ENCODE measurements around the gene C9.
"Not testable (repeated sequence)": the region's sequence is repeated elsewhere in the genome, so short reads cannot be mapped to it uniquely, and the experiment has no call there.

The C9 gene

DNA sequence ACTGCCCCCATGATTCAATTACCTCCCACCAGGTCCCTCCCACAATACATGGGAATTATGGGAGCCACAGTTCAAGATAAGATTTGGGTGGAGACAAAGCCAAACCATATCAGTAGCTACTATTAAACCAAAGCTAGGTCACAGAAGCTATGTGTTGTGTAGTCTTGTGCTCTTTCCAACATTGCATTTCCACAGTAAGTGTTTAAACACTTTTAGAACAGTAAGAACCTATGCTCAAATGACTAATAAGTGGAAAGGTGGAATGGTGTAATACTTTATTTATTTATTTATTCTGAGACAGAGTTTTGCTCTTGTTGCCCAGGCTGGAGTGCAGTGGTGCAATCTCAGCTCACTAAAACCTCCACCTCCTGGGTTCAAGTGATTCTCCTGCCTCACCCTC is 37.8 kb upstream of the C9 start:
- not testable (repeated sequence) for H2AK5ac ChIP-seq (ENCODE audit: low read length); H3K4me2 ChIP-seq (ENCODE audit: low read length); H4K91ac ChIP-seq (ENCODE audit: low read depth, low read length); H3K4me3 ChIP-seq (ENCODE audit: low read depth, low read length); H2BK5ac ChIP-seq (ENCODE audit: low read depth, low read length, poor library complexity); H4K8ac ChIP-seq (ENCODE audit: low read depth, low read length); H3K27ac ChIP-seq (ENCODE audit: low read depth, low read length); H3K23ac ChIP-seq (ENCODE audit: low read length); H3K9me3 ChIP-seq (ENCODE audit: insufficient read depth, low read depth, low read length); H3K79me2 ChIP-seq (ENCODE audit: control insufficient read depth, insufficient read depth, low read length, poor library complexity); H3K27me3 ChIP-seq (ENCODE audit: insufficient read depth, low read length); H3K9ac ChIP-seq (ENCODE audit: low read length); H3K4me1 ChIP-seq (ENCODE audit: control insufficient read depth in 1 of 2, insufficient read depth in 2 of 2, low read length in 2 of 2); H3K79me1 ChIP-seq (ENCODE audit: low read length); H2BK120ac ChIP-seq (ENCODE audit: insufficient read depth, low read length, poor library complexity); H3K4ac ChIP-seq (ENCODE audit: low read depth, low read length); H4K12ac ChIP-seq (ENCODE audit: low read depth, low read length); DNase-seq; H2AFZ ChIP-seq (ENCODE audit: insufficient read depth, low read length, poor library complexity); H3K36me3 ChIP-seq (ENCODE audit: control insufficient read depth in 1 of 2, insufficient read depth in 2 of 2, low read length in 2 of 2); H3K18ac ChIP-seq (ENCODE audit: low read length); H2BK12ac ChIP-seq (ENCODE audit: low read length); H3K14ac ChIP-seq (ENCODE audit: low read length)

DNA sequence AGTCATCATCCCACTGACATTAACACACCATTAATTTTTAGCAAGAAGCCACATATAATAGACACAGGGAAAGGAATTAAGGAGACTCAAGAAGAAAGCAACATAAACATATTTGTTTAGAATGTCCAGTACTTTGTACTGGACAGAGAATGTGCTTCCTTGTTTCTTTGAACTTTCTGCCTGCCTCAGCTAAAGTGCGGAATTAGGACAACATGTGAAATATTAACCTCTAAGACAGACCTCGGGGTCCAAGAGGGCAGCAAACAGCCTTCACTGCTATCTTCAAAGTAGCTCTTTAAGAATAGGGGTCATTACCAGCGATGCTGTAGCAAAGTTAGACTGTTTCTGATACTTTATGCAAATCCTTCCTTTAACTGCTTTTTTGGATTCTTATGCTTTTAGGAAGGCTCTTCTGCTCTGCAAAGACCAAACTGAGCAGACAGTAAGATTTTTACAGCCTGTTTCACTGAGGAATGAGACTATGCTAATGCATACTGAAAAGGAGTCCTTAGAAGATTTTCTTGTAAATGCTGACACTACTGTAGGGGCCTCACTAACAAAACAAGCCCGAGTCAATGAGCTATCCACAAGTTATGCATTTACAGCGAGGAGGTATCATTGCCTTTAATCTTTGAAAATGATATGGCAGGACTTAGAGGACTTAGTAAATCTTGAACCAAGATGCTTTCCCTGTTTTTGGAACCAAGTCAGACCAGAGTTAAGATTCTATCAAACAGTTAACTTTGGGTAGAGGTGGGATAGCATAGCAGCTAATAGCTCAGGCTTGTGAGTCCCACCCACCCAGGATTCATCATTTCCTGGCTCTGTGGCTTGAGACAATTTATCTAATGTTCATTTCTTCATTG is 36.7 kb upstream of the C9 start:
- peaks cover 6% of the 10 kb centered on the region for H3K79me1 ChIP-seq (ENCODE audit: low read length)
- no peak overlapping the region for H3K4me3 ChIP-seq (ENCODE audit: low read depth, low read length)
- no peak overlapping the region for H3K18ac ChIP-seq (ENCODE audit: low read length)
- no peak overlapping the region for H2BK5ac ChIP-seq (ENCODE audit: low read depth, low read length, poor library complexity)
- no peak overlapping the region for H3K4ac ChIP-seq (ENCODE audit: low read depth, low read length)
- H3K27me3 ChIP-seq (ENCODE audit: insufficient read depth, low read length) = no peaks in the 10 kb centered on the region
- H2BK12ac ChIP-seq (ENCODE audit: low read length) = no peak overlapping the region
- H3K14ac ChIP-seq (ENCODE audit: low read length) = no peak overlapping the region
- H4K12ac ChIP-seq (ENCODE audit: low read depth, low read length) = no peak overlapping the region
- peaks cover 11 to 16% of the 10 kb centered on the region in 2 experiments for H3K4me1 ChIP-seq (ENCODE audit: control insufficient read depth in 1 of 2, insufficient read depth in 2 of 2, low read length in 2 of 2)
- DNase-seq = no peak
- no peaks in the 10 kb centered on the region for H3K36me3 ChIP-seq (ENCODE audit: control insufficient read depth in 1 of 2, insufficient read depth in 2 of 2, low read length in 2 of 2)
- H2AK5ac ChIP-seq (ENCODE audit: low read length) = no peak overlapping the region
- H3K23ac ChIP-seq (ENCODE audit: low read length) = no peak overlapping the region
- H2BK120ac ChIP-seq (ENCODE audit: insufficient read depth, low read length, poor library complexity) = no peak overlapping the region
- no CpG with 5 or more reads among the region's 5 CpGs for WGBS (ENCODE audit: extremely low coverage, insufficient coverage, insufficient read length)
- H4K91ac ChIP-seq (ENCODE audit: low read depth, low read length) = no peak overlapping the region
- H2AFZ ChIP-seq (ENCODE audit: insufficient read depth, low read length, poor library complexity) = no peak overlapping the region
- no peak overlapping the region for H3K9ac ChIP-seq (ENCODE audit: low read length)
- H3K4me2 ChIP-seq (ENCODE audit: low read length) = no peak overlapping the region
- no peaks in the 10 kb centered on the region for H3K79me2 ChIP-seq (ENCODE audit: control insufficient read depth, insufficient read depth, low read length, poor library complexity)
- peak overlapping the region; percentile 8 for H3K27ac ChIP-seq (ENCODE audit: low read depth, low read length)
- H4K8ac ChIP-seq (ENCODE audit: low read depth, low read length) = no peak overlapping the region
- H3K9me3 ChIP-seq (ENCODE audit: insufficient read depth, low read depth, low read length) = no peaks in the 10 kb centered on the region

DNA sequence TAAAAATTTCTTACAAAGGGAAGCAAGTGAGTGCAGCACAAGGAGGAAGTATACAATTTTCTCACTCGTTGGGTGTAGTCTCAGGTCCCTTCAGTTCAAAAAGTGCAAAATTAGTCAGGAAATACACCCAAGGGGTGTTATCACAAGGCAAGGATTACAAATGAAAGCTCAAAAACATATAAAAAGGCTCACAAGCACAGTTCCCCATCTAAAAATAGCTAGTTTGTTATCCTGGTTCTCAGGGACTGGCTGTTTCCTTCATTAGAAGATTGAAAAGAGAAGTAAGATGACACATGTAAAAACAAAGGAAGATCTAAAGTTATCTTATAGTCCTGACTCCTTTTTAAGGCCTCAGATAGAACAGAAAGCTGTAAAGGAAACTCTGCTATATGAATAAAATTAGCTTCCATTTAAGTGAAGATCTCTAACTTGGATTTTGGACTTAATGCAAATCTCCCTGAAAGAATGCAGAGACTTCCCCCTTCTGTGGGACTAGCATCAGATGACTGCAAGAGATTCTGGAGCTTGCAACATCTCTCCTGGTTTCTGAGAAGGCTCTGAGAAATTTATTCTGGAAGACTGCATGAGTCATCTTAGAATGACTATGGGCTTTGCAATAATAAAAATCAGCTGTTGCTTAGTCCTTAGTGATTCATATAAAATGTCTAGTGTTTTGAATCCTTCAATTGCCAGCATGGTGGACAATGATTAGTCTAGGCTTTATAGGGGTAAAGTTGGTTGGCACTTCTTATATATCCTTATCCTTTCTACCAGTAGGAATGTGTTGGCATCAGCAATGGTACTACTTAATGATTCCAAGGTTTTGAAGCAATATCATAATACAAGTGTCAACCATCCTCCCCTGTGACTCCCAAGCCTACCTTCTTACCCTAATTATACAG is 35.1 kb upstream of the C9 start:
- Histone ChIP-seq H3K9ac (ENCODE audit: low read length) (no peak overlapping the region), H2AK5ac (ENCODE audit: low read length) (no peak overlapping the region), H3K9me3 (ENCODE audit: insufficient read depth, low read depth, low read length) (no peaks in the 10 kb centered on the region), H3K14ac (ENCODE audit: low read length) (no peak overlapping the region), H3K79me1 (ENCODE audit: low read length) (peaks cover 6% of the 10 kb centered on the region), H3K79me2 (ENCODE audit: control insufficient read depth, insufficient read depth, low read length, poor library complexity) (no peaks in the 10 kb centered on the region), H3K4me2 (ENCODE audit: low read length) (no peak overlapping the region), H3K27ac (ENCODE audit: low read depth, low read length) (peak overlapping the region; percentile 56), H2BK12ac (ENCODE audit: low read length) (no peak overlapping the region), H2AFZ (ENCODE audit: insufficient read depth, low read length, poor library complexity) (no peak overlapping the region), H3K36me3 (ENCODE audit: control insufficient read depth in 1 of 2, insufficient read depth in 2 of 2, low read length in 2 of 2) (no peaks in the 10 kb centered on the region), H4K91ac (ENCODE audit: low read depth, low read length) (no peak overlapping the region), H3K18ac (ENCODE audit: low read length) (no peak overlapping the region), H4K8ac (ENCODE audit: low read depth, low read length) (no peak overlapping the region), H2BK120ac (ENCODE audit: insufficient read depth, low read length, poor library complexity) (no peak overlapping the region), H3K27me3 (ENCODE audit: insufficient read depth, low read length) (no peaks in the 10 kb centered on the region), H3K4me3 (ENCODE audit: low read depth, low read length) (no peak overlapping the region), H3K4me1 (ENCODE audit: control insufficient read depth in 1 of 2, insufficient read depth in 2 of 2, low read length in 2 of 2) (peaks cover 12 to 15% of the 10 kb centered on the region in 2 experiments), H3K23ac (ENCODE audit: low read length) (no peak overlapping the region), H2BK5ac (ENCODE audit: low read depth, low read length, poor library complexity) (no peak overlapping the region), H4K12ac (ENCODE audit: low read depth, low read length) (no peak overlapping the region), H3K4ac (ENCODE audit: low read depth, low read length) (no peak overlapping the region)
- DNase-seq = peak; percentile 70 to 89
- WGBS (ENCODE audit: extremely low coverage, insufficient coverage, insufficient read length) = no CpG with 5 or more reads among the region's 1 CpG

DNA sequence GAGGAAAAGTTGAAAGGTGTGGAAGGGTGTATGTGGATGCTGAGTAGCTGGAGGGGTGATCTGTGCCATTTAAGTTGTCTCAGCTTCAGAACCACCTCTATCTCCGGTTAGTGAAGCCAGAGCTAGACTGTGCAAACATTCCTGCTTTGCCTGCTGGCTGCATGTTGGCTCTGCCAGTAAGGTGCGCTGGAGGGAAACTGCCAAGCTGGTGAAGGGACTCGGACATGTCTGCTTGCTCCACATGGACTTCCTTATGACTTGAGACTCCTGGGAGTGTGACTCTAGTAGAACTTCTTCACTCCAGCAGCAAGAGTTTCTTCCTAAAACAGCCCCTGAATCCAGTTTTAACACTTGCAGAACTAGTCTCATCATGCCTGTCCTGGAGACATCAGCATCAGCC is 32.5 kb upstream of the C9 start:
- no peak for DNase-seq
- H2BK5ac ChIP-seq (ENCODE audit: low read depth, low read length, poor library complexity) = peak overlapping the region; percentile 45
- H4K12ac ChIP-seq (ENCODE audit: low read depth, low read length) = no peak overlapping the region
- no CpG with 5 or more reads among the region's 3 CpGs for WGBS (ENCODE audit: extremely low coverage, insufficient coverage, insufficient read length)
- H3K18ac ChIP-seq (ENCODE audit: low read length) = peak overlapping the region; percentile 60
- peak overlapping the region; percentile 70 for H4K8ac ChIP-seq (ENCODE audit: low read depth, low read length)
- H3K27me3 ChIP-seq (ENCODE audit: insufficient read depth, low read length) = no peaks in the 10 kb centered on the region
- peaks cover 12 to 15% of the 10 kb centered on the region in 2 experiments for H3K4me1 ChIP-seq (ENCODE audit: control insufficient read depth in 1 of 2, insufficient read depth in 2 of 2, low read length in 2 of 2)
- H3K79me1 ChIP-seq (ENCODE audit: low read length) = peaks cover 6% of the 10 kb centered on the region
- peak overlapping the region; percentile 44 for H2BK120ac ChIP-seq (ENCODE audit: insufficient read depth, low read length, poor library complexity)
- no peaks in the 10 kb centered on the region for H3K9me3 ChIP-seq (ENCODE audit: insufficient read depth, low read depth, low read length)
- H4K91ac ChIP-seq (ENCODE audit: low read depth, low read length) = peak overlapping the region; percentile 41
- no peak overlapping the region for H3K9ac ChIP-seq (ENCODE audit: low read length)
- H3K27ac ChIP-seq (ENCODE audit: low read depth, low read length) = peak overlapping the region; percentile 23
- H3K14ac ChIP-seq (ENCODE audit: low read length) = peak overlapping the region; percentile 64
- H3K23ac ChIP-seq (ENCODE audit: low read length) = no peak overlapping the region
- no peak overlapping the region for H3K4me3 ChIP-seq (ENCODE audit: low read depth, low read length)
- peak overlapping the region; percentile 15 for H2AFZ ChIP-seq (ENCODE audit: insufficient read depth, low read length, poor library complexity)
- peak overlapping the region; percentile 19 for H3K4ac ChIP-seq (ENCODE audit: low read depth, low read length)
- H3K4me2 ChIP-seq (ENCODE audit: low read length) = no peak overlapping the region
- peaks cover 0 to 2% of the 10 kb centered on the region in 2 experiments for H3K36me3 ChIP-seq (ENCODE audit: control insufficient read depth in 1 of 2, insufficient read depth in 2 of 2, low read length in 2 of 2)
- H3K79me2 ChIP-seq (ENCODE audit: control insufficient read depth, insufficient read depth, low read length, poor library complexity) = no peaks in the 10 kb centered on the region
- H2BK12ac ChIP-seq (ENCODE audit: low read length) = peak overlapping the region; percentile 27
- peak overlapping the region; percentile 18 for H2AK5ac ChIP-seq (ENCODE audit: low read length)
